RWPE2 (cell line): ENCODE measurements around the gene SCD5.
"Not testable (repeated sequence)": the region's sequence is repeated elsewhere in the genome, so short reads cannot be mapped to it uniquely, and the experiment has no call there.

Experiments
- ATAC-seq: fragments of 200-7000 bp; cut with Tn5 transposase; 3 replicates; pipeline ENCODE4 v1.9.1; 2021; ENCODE audit warnings: low read depth
- DNase-seq: peaks from one replicate; pipeline ENCODE4 v3.0.0-alpha.2; 2020; ENCODE audit warnings: low spot score
- H3K27ac ChIP-seq: fragments of 450-650 bp; 2 replicates; pipeline ENCODE4 v1.5.1; 2017; ENCODE audit warnings: mild to moderate bottlenecking; ENCODE audit not compliant: poor library complexity, severe bottlenecking
- H3K27me3 ChIP-seq: fragments of 250-450 bp; sonication (Bioruptor Pico); 2 replicates; pipeline ENCODE4 v1.5.1; 2021; ENCODE audit warnings: mild to moderate bottlenecking, moderate library complexity; ENCODE audit not compliant: insufficient read depth, poor library complexity, severe bottlenecking
- H3K36me3 ChIP-seq: fragments of 250-450 bp; sonication (Bioruptor Pico); 2 replicates; pipeline ENCODE4 v1.5.1; 2020; ENCODE audit warnings: low read depth, mild to moderate bottlenecking, moderate library complexity
- H3K4me1 ChIP-seq: fragments of 250-450 bp; sonication (Bioruptor Pico); 2 replicates; pipeline ENCODE4 v1.5.1; 2021; ENCODE audit warnings: mild to moderate bottlenecking, moderate library complexity; ENCODE audit not compliant: insufficient read depth, poor library complexity, severe bottlenecking
- H3K4me3 ChIP-seq: fragments of 250-450 bp; sonication (Bioruptor Pico); 2 replicates; pipeline ENCODE4 v1.5.1; 2021; ENCODE audit warnings: mild to moderate bottlenecking, moderate library complexity; ENCODE audit not compliant: severe bottlenecking
- H3K9me3 ChIP-seq: fragments of 250-450 bp; sonication (Bioruptor Pico); 2 replicates; pipeline ENCODE4 v1.5.1; 2021; ENCODE audit warnings: mild to moderate bottlenecking, moderate library complexity; ENCODE audit not compliant: severe bottlenecking
- CTCF ChIP-seq: fragments of 450-650 bp; IDR thresholded peaks from one replicate; pipeline ENCODE4 v1.5.1; 2017; ENCODE audit warnings: mild to moderate bottlenecking, moderate library complexity; ENCODE audit not compliant: poor library complexity, severe bottlenecking

The SCD5 gene

GRCh38 chr4:82825425-82825824 is 26.8 kb upstream of the SCD5 start:
- no peaks in the 10 kb centered on the region for H3K27me3 ChIP-seq
- TF ChIP-seq CTCF, result no peak
- no peak overlapping the region for H3K27ac ChIP-seq
- ATAC-seq (no peak), DNase-seq (no peak)
- no peaks in the 10 kb centered on the region for H3K9me3 ChIP-seq
- H3K4me3 ChIP-seq, result no peak overlapping the region
- no peaks in the 10 kb centered on the region for H3K4me1 ChIP-seq
- H3K36me3 ChIP-seq, result peaks cover 96% of the 10 kb centered on the region

- ATAC-seq, result peak; percentile 83
- no peaks in the 10 kb centered on the region for H3K9me3 ChIP-seq
- no peak for TF ChIP-seq CTCF
- no peak overlapping the region for H3K27ac ChIP-seq
- H3K36me3 ChIP-seq, result peaks cover 96% of the 10 kb centered on the region
- H3K4me3 ChIP-seq, result no peak overlapping the region
- no peaks in the 10 kb centered on the region for H3K27me3 ChIP-seq
- H3K4me1 ChIP-seq, result no peaks in the 10 kb centered on the region
- DNase-seq, result no peak
These were observed 24.5 kb upstream of the SCD5 start for GRCh38 chr4:82823062-82823461.

- H3K9me3 ChIP-seq, result no peaks in the 10 kb centered on the region
- H3K36me3 ChIP-seq, result peaks cover 80% of the 10 kb centered on the region
- DNase-seq (no peak), ATAC-seq (no peak)
- H3K27me3 ChIP-seq, result no peaks in the 10 kb centered on the region
- TF ChIP-seq CTCF, result no peak
- H3K4me1 ChIP-seq, result no peaks in the 10 kb centered on the region
- H3K4me3 ChIP-seq, result no peak overlapping the region
- no peak overlapping the region for H3K27ac ChIP-seq
These were observed 22.1 kb upstream of the SCD5 start for GRCh38 chr4:82820689-82821088.

DNA sequence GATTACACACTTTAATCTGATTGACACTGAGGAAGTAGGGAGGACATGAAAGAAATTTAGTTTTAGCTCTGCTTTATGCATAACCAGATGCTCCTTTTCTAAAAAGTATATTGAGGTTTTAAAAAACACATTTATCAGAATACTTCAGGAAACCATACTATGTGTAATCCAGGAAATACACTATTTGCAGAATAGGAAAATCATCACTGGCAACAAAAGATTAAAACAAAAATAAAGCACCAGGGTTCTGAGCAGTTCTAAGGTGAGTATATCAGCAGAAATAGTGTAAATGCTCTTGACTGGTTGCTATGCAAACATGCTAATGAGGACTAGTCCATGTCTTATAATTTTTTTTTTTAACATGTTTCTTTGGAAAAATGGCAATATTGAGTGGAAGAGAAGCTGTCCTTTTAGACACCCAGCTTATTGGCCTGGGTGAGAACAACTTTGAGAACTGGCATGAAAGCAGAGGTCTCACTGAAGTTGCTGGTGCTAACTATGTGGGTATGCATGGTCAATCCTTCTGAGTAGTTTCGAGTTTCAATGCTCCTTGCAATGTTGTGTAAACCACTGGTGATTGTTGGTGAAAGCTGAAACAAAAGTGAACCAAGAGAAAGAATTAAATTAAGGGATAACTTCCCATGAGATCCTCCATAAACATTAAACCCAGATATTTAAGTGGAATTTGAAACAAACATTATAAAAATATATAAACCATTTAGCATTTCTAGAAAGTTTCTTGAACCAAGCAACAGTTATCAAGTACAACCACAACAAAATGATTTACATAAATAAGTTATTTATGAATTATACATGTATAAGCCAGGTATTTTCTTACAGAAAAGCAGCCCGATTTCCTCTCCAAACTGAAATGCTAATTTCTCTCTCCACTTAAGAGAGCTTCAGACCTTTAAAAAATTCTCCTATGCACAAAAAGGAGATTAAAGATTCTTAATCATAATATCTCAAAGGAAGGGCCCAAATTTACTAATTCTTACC is 20.4 kb upstream of the SCD5 start:
- Histone ChIP-seq H3K4me1 (no peaks in the 10 kb centered on the region), H3K27me3 (no peaks in the 10 kb centered on the region), H3K27ac (no peak overlapping the region), H3K4me3 (no peak overlapping the region), H3K9me3 (no peaks in the 10 kb centered on the region), H3K36me3 (peaks cover 64% of the 10 kb centered on the region)
- DNase-seq (no peak), ATAC-seq (no peak)
- no peak for TF ChIP-seq CTCF

- not testable (repeated sequence) for DNase-seq, H3K27ac ChIP-seq, H3K4me1 ChIP-seq, H3K9me3 ChIP-seq, H3K4me3 ChIP-seq, H3K27me3 ChIP-seq, ATAC-seq
- H3K36me3 ChIP-seq, result peaks cover 43% of the 10 kb centered on the region
These were observed 18.3 kb upstream of the SCD5 start for GRCh38 chr4:82816874-82817273.
